B cell (primary cell): Measurements from ENCODE around the gene PHC2. TPM values are rescaled to one million over a fixed set of nuclear protein-coding genes. Genes with fewer than 3 reads are reported as not detected.

Source experiments
- ATAC-seq: fragments of 200-7000 bp; cut with Tn5 transposase; one replicate; pipeline ENCODE4 v1.10.0; 2021; ENCODE audit warnings: low read depth, mild to moderate bottlenecking, moderate number of reproducible peaks, moderate library complexity
- CTCF ChIA-PET: fragments of 350-600 bp; sonication (Branson Sonifier 250); formaldehyde crosslinking; loops from one replicate; lab custom pipeline; 2021; ENCODE audit warnings: antibody characterized with exemption, inconsistent platforms; lab: Charles Lee
- POLR2A ChIA-PET: fragments of 350-600 bp; sonication (Branson Sonifier 250); formaldehyde crosslinking; loops from one replicate; lab custom pipeline; 2021; ENCODE audit warnings: antibody characterized with exemption; lab: Charles Lee
- DNase-seq: peaks from one replicate; pipeline ENCODE4 v3.0.0; 2013
- H2AFZ ChIP-seq: 2 replicates; pipeline ENCODE4 v1.6.1; 2012; ENCODE audit warnings: mild to moderate bottlenecking, low read depth, low read length; ENCODE audit not compliant: insufficient read depth, poor library complexity, severe bottlenecking
- H3K27ac ChIP-seq, 2 donors: 1 replicate in 1 of 2; 2 replicates in 1 of 2; pipeline ENCODE4 v1.5.1; 2012 to 2013; ENCODE audit warnings: low read length in 2 of 2, mild to moderate bottlenecking in 2 of 2, moderate library complexity in 1 of 2
- H3K27me3 ChIP-seq, 4 experiments: fragments of 200-600 bp in 1 of 4; sonication (generic) in 1 of 4; replicated peaks in 1 of 4; 1 replicate in 2 of 4; 2 replicates in 2 of 4; pipeline versions ENCODE4 v1.6.1 to v1.7.0; 2013 to 2016; ENCODE audit warnings: low read length in 3 of 4, mild to moderate bottlenecking in 2 of 4, mixed read lengths in 1 of 4, moderate library complexity in 1 of 4; ENCODE audit not compliant: insufficient read depth in 4 of 4, control insufficient read depth in 3 of 4; ENCODE audit errors: control extremely low read depth in 1 of 4
- H3K36me3 ChIP-seq, 2 experiments: replicated peaks in 1 of 2; 1 replicate in 1 of 2; 2 replicates in 1 of 2; pipeline versions ENCODE4 v1.6.1 to v1.7.1; 2013; ENCODE audit warnings: low read length in 1 of 2; ENCODE audit not compliant: insufficient read depth in 2 of 2, control insufficient read depth in 1 of 2; ENCODE audit errors: control extremely low read depth in 1 of 2, extremely low read depth in 1 of 2
- H3K4me1 ChIP-seq, 2 donors: fragments of 200-600 bp in 1 of 2; sonication (generic) in 1 of 2; 1 replicate in 1 of 2; 2 replicates in 1 of 2; pipeline versions ENCODE4 v1.5.1 to v1.6.1; 2013 to 2017; ENCODE audit warnings: low read length in 2 of 2; ENCODE audit not compliant: control insufficient read depth in 2 of 2, insufficient read depth in 2 of 2
- H3K4me2 ChIP-seq: replicated peaks from 2 replicates; pipeline ENCODE3; 2012; ENCODE audit warnings: mild to moderate bottlenecking, low read depth, low read length; ENCODE audit not compliant: poor library complexity, severe bottlenecking
- H3K4me3 ChIP-seq, 5 experiments: fragments of 200-600 bp in 1 of 5; sonication (generic) in 1 of 5; 1 replicate in 3 of 5; 2 replicates in 2 of 5; pipeline versions ENCODE4 v1.5.1 to v1.7.0; 2011 to 2016; ENCODE audit warnings: low read length in 4 of 5, mild to moderate bottlenecking in 4 of 5, low read depth in 2 of 5, control low read depth in 1 of 5, moderate library complexity in 1 of 5; ENCODE audit not compliant: insufficient read depth in 1 of 5; ENCODE audit errors: control extremely low read depth in 1 of 5, extremely low read depth in 1 of 5
- H3K79me2 ChIP-seq: fragments of 200-600 bp; sonication (generic); one replicate; pipeline ENCODE4 v1.6.0; 2016; ENCODE audit warnings: low read length; ENCODE audit not compliant: control insufficient read depth, insufficient read depth
- H3K9ac ChIP-seq: fragments of 200-600 bp; sonication (generic); 2 replicates; pipeline ENCODE4 v1.6.1; 2017; ENCODE audit warnings: mild to moderate bottlenecking, low read length, moderate library complexity
- H3K9me3 ChIP-seq, 3 donors: one replicate each; pipeline versions ENCODE4 v1.6.1 to v1.7.1; 2013; ENCODE audit warnings: low read length in 2 of 3; ENCODE audit not compliant: control insufficient read depth in 2 of 3, insufficient read depth in 1 of 3; ENCODE audit errors: control extremely low read depth in 1 of 3
- H4K20me1 ChIP-seq: 2 replicates; pipeline ENCODE4 v1.6.0; 2012; ENCODE audit warnings: mild to moderate bottlenecking, low read length; ENCODE audit not compliant: insufficient read depth, control insufficient read depth, poor library complexity, severe bottlenecking
- H3K27ac Mint-ChIP-seq: one replicate; pipeline ENCODE4 v1.8.0; 2021; ENCODE audit warnings: mixed read lengths
- H3K27me3 Mint-ChIP-seq: one replicate; pipeline ENCODE4 v1.8.0; 2021; ENCODE audit warnings: mixed read lengths
- H3K4me1 Mint-ChIP-seq: one replicate; pipeline ENCODE4 v1.8.0; 2021; ENCODE audit warnings: mixed read lengths
- H3K4me3 Mint-ChIP-seq: one replicate; pipeline ENCODE4 v1.8.0; 2021; ENCODE audit warnings: mixed read lengths
- H3K9me3 Mint-ChIP-seq: one replicate; pipeline ENCODE4 v1.8.0; 2022; ENCODE audit warnings: mixed read lengths; ENCODE audit not compliant: insufficient read depth
- CTCF ChIP-seq: fragments of 200-600 bp; IDR thresholded peaks from one replicate; pipeline ENCODE4 v1.8.0; 2022; ENCODE audit warnings: antibody characterized with exemption, mild to moderate bottlenecking
- EZH2 ChIP-seq: IDR thresholded peaks from 2 replicates; pipeline ENCODE4 v1.6.1; 2012; ENCODE audit warnings: borderline replicate concordance, low read depth, mild to moderate bottlenecking, moderate library complexity, low read length; ENCODE audit not compliant: insufficient read depth, poor library complexity, severe bottlenecking
- WGBS: methylation state at CpG from one replicate; pipeline ENCODE4 v1.1.5; 2013; ENCODE audit warnings: missing lambda C conversion rate; ENCODE audit not compliant: insufficient coverage; 5-methylcytosine and 5-hydroxymethylcytosine counted together
- intact Hi-C: fragments of 100-400 bp; cut with micrococcal nuclease; formaldehyde crosslinking; loops from one replicate; pipeline ENCODE4 v1.10.0; 2022
- polyA plus RNA-seq: library from polyadenylated mRNA; depleted of rRNA; stranded (reverse); fragments of >200 nt; gene quantifications from 2 replicates; pipeline ENCODE4 v1.2.3, GENCODE V29; 2012
- total RNA-seq, 2 donors: library from RNA; stranded (reverse); fragments of 120-200 nt in 1 of 2; gene quantifications; 1 replicate in 1 of 2; 2 replicates in 1 of 2; pipeline versions ENCODE4 v1.2.3 to v1.2.4, GENCODE V29; 2013 to 2022

The PHC2 gene
- total and polyA plus RNA-seq, 2 donors (not counting 1 experiment from before 2014, with no cell fraction given), result 23.1 to 23.4 TPM

- intact Hi-C loops, result no loop called here
- H3K79me2 ChIP-seq, result no peaks in the 10 kb centered on the region
- no peak for TF ChIP-seq EZH2
- Mint-ChIP-seq H3K9me3 (no peaks in the 10 kb centered on the region), H3K4me1 (peaks cover 8% of the 10 kb centered on the region), H3K4me3 (no peak overlapping the region), H3K27ac (no peak overlapping the region), H3K27me3 (peaks cover 27% of the 10 kb centered on the region)
- no peak overlapping the region for H3K4me3 ChIP-seq
- no peaks in the 10 kb centered on the region for H3K9me3 ChIP-seq
- no peaks in the 10 kb centered on the region for H3K36me3 ChIP-seq
- H2AFZ ChIP-seq, result no peak overlapping the region
- H3K27ac ChIP-seq, result no peak overlapping the region
- ChIA-PET CTCF (no interaction called here), POLR2A (no interaction called here)
- peaks cover 8 to 16% of the 10 kb centered on the region in 2 donors for H3K4me1 ChIP-seq
- no peak overlapping the region for H3K9ac ChIP-seq
- no peaks in the 10 kb centered on the region for H4K20me1 ChIP-seq
- no peak for ATAC-seq
- H3K4me2 ChIP-seq, result no peak overlapping the region
- no peak for DNase-seq
- H3K27me3 ChIP-seq, result peaks cover 0 to 8% (median 6%) of the 10 kb centered on the region in 4 experiments
- WGBS, result 80% methylated on average over 1 of the region's 1 CpG
Measured at GRCh38 chr1:33377756-33378155, 53.1 kb downstream of the PHC2 start.

- H3K27me3 Mint-ChIP-seq, result peaks cover 30% of the 10 kb centered on the region
- H3K9me3 ChIP-seq, result no peaks in the 10 kb centered on the region
- peaks cover 4 to 11% of the 10 kb centered on the region in 2 donors for H3K4me1 ChIP-seq
- intact Hi-C loops, result no loop called here
- 100% methylated on average over 1 of the region's 1 CpG for WGBS
- H3K4me3 Mint-ChIP-seq, result no peak overlapping the region
- DNase-seq, result no peak
- H3K27ac ChIP-seq, result no peak overlapping the region
- peaks cover 0 to 8% (median 6%) of the 10 kb centered on the region in 4 experiments for H3K27me3 ChIP-seq
- no peaks in the 10 kb centered on the region for H3K9me3 Mint-ChIP-seq
- CTCF ChIA-PET, result interaction anchor here (2.1 kb wide), 1 partner anchor 82 kb away, joined by 4 read pairs; no protein-coding TSS in a partner anchor
- no peak overlapping the region for H2AFZ ChIP-seq
- POLR2A ChIA-PET, result no interaction called here
- no peak for ATAC-seq
- peaks cover 4% of the 10 kb centered on the region for H3K4me1 Mint-ChIP-seq
- no peak for TF ChIP-seq EZH2
- TF ChIP-seq CTCF, result no peak
- H3K9ac ChIP-seq, result no peak overlapping the region
- H4K20me1 ChIP-seq, result no peaks in the 10 kb centered on the region
- no peak overlapping the region for H3K27ac Mint-ChIP-seq
- no peak overlapping the region for H3K4me2 ChIP-seq
- no peak overlapping the region for H3K4me3 ChIP-seq
- H3K79me2 ChIP-seq, result no peaks in the 10 kb centered on the region
- no peaks in the 10 kb centered on the region for H3K36me3 ChIP-seq
Measured at GRCh38 chr1:33377013-33377412, 53.9 kb downstream of the PHC2 start.
